HG02571 (cell line): Measurements from ENCODE around the gene ZNF317.

Experiments used
- ATAC-seq: cut with Tn5 transposase; IDR thresholded peaks from one replicate; pipeline ENCODE4 v1.9.1; 2021; ENCODE audit warnings: mild to moderate bottlenecking, moderate library complexity; ENCODE audit not compliant: unreplicated experiment

ZNF317 gene

DNA sequence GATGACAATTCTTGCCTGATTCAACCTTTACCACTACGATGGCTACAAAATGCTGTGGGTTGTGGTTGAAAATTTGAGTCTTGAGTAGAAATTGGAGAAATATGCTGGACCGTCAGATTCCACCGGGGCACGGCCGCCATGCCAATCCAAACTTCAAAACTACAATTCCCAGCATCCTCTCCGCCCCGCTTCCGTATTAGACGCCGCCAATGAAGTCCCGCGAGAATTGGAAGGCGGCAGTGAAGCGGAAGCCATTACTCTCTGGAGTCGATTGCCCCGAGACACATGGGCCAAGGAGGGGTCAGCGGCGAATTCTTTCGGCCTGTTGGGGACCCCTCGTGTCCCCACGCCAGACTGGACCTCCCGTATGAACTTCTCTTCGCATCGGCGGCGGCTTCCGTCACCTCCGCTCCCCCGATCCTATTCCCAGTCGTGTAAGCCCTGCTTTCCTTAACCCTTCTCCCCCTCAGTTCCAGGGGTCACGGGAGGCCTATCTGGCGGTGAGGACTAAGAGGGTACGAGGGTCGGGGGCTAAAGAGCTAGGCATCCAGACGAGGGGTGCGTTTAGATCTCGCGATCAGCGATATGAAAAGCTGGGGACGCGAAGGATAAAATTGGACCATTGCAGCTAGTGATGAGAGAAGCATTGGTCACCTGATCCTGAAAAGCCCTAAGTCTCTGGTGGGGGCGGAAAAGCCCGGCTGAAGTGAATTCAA, at the start of gene ZNF317:
ZNF317 (plus strand) TSS at position 239 of the 716 bp plus-strand sequence. CDS start 15,620 bp downstream, outside the sequence.
- peak; percentile 96 for ATAC-seq

GRCh38 chr19:9107375-9107774, 32.8 kb upstream of the ZNF317 start, which contains the start of gene OR7G2:
OR7G2 (minus strand) TSS chr19:9107475; CDS start chr19:9103243, 4,232 bp downstream.
- ATAC-seq = no peak

DNA sequence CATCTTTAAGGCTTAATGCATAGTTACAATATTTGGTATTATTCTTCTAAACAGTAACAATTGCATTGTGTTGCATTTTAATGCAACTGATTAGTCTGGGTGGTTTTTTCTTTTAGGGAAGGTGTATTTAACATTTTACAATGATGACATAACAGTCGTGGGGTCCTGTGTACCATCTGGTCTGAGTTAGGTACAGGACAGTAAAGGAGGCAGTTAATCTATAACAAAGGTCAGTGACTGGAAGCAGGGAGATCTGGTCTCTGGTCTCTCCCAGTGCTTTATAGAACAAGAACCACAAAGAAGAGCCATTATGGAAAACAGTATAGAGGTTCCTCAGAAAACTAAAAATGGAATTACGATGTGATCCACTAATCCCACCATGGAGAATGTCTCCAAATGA, 30.2 kb upstream of the ZNF317 start:
- no peak for ATAC-seq

GRCh38 chr19:9115307-9115813, 24.8 kb upstream of the ZNF317 start, which contains the start of gene OR7G1:
OR7G1 (minus strand) TSS chr19:9115763; CDS start chr19:9115763, 0 bp downstream.
- ATAC-seq = no peak

GRCh38 chr19:9116547-9116946, 23.6 kb upstream of the ZNF317 start:
- no peak for ATAC-seq

- ATAC-seq = no peak
Measured at GRCh38 chr19:9126900-9127405, 13.2 kb upstream of the ZNF317 start, which contains the start of gene OR7G3. OR7G3 (minus strand) TSS chr19:9126950; CDS start chr19:9126950, 0 bp downstream.

GRCh38 chr19:9128171-9128570, 12.0 kb upstream of the ZNF317 start:
- ATAC-seq = no peak

DNA sequence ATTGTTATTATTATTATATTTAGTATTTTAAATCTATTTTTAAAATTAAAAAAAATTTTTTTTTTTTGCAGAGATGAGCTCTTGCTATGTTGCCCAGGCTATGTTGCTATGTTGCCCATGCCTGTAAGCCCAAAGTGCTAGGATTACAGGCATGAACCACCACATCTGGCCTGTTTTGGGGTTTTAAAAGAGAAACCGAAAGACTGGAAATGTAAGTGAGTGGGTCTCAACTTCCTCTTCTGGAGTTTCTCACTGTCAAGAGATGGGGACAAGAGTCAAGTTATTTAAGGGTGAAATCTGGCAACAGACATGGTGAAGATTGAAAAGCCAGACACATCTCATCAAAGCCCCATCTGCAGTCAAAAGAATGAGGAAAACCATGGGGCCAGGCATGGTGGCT, 9.2 kb upstream of the ZNF317 start:
- ATAC-seq = no peak

- ATAC-seq = no peak
Measured at GRCh38 chr19:9132422-9132821, 7.8 kb upstream of the ZNF317 start.

GRCh38 chr19:9139609-9140158, 513 bp upstream of the ZNF317 start:
- peak; percentile 12 for ATAC-seq

DNA sequence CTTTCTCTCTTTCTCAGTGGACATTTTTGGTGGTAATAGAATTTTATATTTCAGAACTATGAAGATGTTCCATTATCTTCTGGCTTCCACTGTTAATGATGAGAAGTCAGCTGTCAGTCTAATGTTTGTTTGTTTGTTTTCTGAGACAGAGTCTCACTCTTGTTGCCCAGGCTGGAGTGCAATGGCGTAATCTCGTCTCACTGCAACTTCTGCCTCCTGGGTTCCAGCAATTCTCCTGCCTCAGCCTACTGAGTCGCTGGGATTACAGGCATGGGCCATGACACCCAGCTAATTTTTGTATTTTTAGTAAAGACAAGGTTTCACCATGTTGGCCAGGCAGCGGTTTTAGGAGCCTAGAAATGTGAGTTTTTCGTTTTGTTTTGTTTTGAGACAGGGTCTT, 4.7 kb downstream of the ZNF317 start:
- ATAC-seq = no peak

DNA sequence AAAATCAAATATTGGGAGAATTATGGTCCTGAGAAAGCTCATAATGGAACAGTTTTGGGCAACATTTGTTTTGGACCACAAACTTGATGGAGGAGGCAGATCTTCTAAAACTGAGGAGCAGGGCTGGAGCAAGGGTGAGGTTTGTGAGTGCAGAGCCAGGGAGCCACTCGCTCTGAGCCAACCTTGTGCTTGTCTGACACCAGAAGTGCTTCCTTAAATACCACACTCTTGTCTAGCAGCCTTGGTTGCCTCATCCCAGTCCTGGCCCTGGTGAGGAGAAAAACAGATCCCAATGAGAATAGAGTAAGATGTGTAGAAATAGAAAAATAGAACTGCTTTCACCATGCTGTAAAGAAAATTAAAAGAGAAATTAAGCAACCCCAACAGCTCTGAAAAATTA, 6.7 kb downstream of the ZNF317 start:
- no peak for ATAC-seq

DNA sequence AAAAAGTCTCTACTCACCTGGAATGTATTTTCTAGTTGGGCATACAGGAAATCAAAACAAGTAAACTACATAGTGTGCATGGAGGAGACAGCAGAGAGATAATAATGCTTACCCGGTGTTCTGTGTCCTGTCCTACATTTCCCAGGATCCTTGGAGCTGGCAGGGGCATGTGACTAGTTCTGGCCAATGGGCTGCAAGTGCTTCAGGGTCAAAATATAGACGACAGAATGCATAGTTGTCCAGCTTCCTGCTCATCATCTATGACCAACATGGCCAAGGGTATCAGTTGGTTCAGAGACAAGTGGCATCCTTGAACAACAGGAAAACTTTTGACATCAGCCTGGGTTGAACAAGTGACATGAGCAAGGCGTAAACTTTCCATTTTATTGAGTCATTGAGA, 8.5 kb downstream of the ZNF317 start:
- ATAC-seq = no peak

DNA sequence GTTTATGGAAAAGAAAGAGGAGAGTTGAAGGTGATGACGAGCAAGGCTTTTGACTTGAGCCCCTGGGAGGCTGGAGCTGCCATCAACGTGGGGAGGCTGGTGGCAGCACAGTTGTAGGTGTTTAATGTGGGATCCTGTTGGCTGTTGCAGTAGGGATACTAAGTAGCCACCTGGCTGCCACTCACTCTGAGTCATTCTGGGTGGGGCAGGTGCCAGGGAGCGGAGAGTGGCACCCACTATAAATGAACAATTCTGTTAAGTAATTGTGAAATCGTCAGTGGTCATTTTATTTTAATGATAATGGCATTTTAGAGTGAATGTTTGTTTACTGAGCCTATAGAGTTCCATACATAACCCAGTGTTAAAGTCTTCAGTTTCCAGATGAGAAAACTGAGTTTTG, 9.8 kb downstream of the ZNF317 start:
- no peak for ATAC-seq

DNA sequence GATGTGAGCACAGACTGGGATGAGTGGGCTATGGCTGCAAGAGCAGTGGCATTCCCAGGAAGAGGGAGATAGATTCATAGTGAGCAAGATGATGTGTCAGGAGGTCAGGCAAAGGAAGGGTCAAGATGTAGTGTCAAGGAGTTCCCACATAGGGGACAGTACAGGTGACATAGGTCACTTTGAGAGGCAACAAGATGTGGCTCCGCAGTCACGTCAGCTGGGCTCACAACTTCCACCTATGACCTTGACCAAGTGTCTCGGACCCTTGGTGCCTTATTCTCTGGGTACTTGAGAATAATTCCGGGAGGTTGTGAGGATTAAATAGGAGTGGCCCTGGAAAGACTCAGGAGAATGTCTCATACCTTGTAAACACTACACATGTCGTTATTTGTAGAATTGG, 10.5 kb downstream of the ZNF317 start:
- no peak for ATAC-seq

DNA sequence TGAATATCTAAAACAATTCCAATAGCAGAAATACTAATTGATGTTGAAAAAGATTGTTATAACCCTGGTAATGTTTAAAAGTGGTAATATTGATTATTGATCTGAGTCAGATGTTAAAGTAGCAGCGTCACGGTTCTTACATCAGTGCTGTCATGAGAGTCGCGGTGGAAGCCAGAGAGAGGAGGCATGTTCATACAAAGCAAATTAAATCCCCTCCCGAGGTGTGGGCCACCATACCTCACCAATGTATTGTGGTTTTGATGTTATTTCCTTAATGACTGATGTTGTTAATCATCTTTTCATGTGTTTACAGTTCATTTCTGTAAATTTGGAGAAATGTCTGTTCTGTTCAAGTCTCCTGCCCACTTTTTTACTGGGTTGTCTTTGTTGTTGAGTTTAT, 11.2 kb downstream of the ZNF317 start:
- ATAC-seq = no peak

- no peak for ATAC-seq
Measured at GRCh38 chr19:9155591-9155990, 15.4 kb downstream of the ZNF317 start.

GRCh38 chr19:9156304-9156703, 16.1 kb downstream of the ZNF317 start:
- ATAC-seq = no peak

- no peak for ATAC-seq
Measured at GRCh38 chr19:9159891-9160290, 19.7 kb downstream of the ZNF317 start.

GRCh38 chr19:9161427-9161826, 21.2 kb downstream of the ZNF317 start:
- no peak for ATAC-seq

GRCh38 chr19:9165261-9165660, 25.1 kb downstream of the ZNF317 start:
- no peak for ATAC-seq

DNA sequence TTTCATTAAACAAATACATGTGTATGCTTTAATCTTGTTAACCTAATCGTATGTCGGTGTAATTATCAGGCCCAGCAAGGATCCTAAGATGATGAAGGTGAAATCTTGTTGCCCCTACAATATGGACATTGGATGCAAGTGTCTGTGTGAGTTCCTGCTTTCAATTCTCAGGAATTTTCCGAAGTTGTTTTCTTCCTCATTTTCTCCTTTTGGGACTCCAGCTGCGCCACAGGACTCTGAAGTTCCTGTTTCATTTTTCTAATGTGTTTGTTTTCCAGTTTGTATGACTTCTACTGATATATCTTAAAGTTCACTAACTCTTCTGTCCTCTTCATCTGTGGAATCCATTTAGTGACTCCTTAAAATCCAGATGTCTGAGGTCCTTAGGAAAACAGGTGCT, 26.6 kb downstream of the ZNF317 start:
- no peak for ATAC-seq
